HG03521 (cell line): Measurements from ENCODE around the gene COL23A1.
"Not testable (repeated sequence)": the region's sequence is repeated elsewhere in the genome, so short reads cannot be mapped to it uniquely, and the experiment has no call there.

Experiments
- ATAC-seq: cut with Tn5 transposase; IDR thresholded peaks from one replicate; pipeline ENCODE4 v1.9.1; 2021; ENCODE audit warnings: mild to moderate bottlenecking, moderate library complexity; ENCODE audit not compliant: unreplicated experiment

Gene COL23A1

DNA sequence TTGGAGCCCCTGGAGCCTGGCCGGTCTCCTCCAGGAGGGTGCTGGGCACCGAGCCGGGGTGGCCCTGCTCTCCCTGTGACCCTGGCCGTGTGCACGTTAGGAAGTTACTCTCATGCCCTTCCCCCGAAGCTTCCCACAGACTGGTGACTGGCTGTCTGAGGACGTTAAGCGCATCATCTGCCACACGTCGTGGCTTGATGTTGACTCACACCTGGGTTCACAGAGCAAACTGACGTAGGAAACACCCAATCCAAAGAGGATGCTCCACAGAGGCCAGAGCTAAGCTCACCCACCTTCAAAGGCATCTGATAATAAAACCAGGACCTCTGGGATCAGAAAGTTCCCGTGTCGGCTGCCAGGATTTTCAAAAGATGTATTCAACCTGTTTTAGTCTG is 204.7 kb downstream of the COL23A1 start:
- no peak for ATAC-seq

DNA sequence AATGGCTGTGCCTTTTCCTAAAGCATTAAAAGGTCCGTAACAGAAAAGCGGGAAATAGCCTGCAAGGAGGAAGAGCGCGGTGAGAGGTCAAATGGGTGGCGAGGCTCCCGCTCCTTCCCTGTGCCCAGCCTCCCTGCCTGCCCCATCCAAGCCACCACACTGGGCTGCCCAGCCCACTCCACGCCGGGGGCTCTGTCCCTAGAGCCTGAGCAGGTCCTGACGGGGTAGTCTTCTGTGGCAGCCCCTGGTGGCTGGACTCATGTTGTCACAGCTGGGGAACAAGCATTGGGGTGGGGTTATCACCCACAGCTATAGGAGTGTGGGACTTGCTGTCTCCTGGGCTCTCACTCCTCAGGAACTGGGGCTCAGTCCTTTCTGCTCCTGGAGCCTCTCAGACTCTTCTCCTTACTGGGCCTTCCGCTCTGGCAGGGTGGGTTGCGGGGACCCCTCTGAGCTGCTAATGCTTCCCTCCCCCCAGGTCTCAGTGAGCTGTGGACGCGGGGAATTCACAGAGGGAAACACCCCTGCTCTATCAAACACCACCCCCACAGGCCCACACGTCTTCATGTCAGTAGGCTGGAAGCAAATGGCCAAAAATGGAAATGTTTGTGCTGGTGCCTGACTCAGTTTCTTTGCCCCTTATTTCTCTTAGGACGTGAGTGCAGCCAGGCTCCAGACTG is 205.2 kb downstream of the COL23A1 start:
- no peak for ATAC-seq

DNA sequence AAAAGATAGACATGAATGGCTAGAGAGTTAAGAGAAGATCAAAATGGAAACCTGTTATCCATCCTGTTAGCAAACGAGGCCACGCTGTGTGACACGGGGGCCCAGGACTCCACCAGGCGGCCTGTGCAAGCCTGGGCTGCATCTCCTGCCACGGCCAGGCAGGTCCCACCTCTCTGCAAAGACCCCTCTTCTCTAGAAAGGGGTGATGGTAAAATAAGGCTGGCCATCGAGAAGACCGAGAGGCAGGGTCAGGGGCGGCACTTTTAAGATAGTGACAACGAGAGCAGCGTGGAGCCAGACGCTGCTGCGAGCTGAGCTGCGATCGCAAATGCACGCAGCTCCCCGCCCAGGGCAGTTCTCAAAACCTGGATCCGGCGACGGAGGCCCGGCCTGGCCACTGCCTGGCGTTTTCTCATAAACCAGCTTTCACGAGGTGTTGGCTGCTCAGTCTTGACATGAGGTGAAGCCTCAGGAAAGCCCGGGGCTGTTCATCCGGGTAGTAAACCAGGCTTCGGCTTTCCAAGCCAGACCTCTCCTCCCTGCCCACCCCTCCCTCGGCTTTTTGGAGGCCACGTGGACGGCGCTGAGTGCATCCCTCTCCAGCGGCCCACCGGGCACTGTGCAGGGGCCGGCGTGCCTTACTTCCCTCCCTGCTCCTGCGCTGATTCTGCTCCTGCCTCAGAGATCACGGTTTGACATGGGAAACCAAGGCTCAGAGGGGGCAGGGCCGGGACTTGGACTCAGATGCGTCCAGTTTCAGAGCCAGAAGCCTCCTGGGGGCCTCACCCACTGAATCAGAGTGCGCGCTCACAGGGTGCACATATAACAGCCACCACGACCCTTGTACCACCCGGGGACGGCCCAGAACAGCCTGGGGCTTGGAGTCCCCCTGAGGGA is 206.0 kb downstream of the COL23A1 start:
- no peak for ATAC-seq

DNA sequence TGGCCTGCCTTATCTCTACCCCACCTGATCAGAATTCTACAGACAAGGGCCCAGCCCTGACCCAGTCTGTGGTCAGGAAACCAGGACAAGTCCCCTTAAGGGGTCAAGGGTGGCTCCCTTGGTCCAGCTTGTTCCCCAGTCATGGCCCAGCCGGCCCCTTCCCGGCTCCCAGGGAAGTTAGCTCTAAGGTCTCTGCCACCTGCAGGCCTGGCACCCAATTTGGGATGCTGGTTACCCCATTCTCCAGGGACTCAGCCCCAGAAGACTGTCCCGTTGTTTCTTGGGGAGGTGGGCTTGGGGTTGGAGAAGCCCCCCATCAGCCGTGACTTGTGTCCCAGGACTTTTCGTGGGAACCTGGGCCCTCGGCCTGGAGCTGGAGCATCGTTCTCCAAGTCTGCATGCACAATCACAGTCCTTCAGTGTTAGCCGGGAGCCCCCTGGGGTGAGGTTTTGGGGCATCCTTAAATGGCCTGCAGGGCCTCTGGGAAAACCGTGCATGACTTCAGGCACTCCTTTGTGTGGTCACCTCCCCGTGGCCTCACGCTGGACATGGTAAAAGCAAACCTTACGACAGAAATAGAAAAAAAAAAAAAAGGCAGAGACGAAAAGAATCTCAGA is 206.8 kb downstream of the COL23A1 start:
- ATAC-seq: no peak

DNA sequence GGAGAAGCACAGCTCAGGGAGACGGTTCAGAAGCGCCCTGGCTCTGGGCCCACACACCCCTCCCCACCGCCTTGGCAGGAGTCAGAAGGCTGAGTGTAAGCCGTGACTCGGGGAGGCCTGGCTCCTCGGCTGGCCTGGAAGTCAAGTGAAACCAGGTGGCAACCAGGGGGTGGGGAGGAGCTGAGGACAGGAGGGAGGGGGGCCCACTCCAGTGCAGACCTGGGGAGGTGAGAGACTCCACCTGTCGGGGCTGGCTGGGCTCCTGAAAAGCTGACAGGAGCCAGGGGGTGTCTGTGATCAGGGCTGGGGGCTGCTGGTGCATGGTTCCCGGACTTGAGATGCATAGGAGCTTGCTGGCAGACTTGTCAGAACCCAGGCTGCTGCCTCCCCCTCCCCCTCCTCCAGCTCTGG is 207.4 kb downstream of the COL23A1 start:
- ATAC-seq: no peak

DNA sequence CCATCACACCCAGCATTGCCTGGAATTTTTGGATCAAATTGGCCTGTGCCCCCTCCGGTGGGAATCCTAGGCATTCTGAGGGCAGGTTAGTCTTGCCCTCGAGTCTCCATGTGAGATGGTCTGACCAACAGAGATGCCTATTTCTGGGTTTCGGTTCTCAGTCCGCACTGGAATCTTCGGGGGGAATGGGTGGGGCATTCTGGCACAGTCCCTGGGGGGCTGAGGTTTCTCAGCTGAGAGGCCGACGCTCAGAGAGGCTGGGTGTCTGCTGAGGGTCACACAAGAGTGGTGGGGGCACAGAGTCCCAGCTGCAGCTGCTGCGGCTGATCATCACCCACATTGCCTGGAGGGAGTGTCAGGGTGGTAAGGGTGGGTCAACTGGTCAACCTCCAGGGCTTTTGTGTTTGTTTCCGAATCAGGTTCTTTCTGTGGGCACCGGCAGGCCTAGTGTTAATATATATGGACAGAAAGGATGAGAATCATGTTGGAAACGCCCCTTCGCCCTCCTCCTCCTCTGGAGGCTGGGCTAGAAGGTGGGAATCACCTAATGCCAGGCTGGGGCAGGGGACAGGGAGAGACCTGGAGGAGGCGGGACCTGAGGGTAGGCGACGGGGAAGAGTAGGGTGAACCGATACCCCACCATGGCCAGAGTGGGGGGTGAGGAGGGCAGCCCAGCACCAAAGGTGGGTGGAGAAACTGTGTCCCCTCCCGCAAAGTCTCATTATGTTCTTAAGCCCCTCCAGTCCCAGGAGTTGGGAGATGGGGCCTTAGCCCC is 208.1 kb downstream of the COL23A1 start:
- ATAC-seq: no peak

DNA sequence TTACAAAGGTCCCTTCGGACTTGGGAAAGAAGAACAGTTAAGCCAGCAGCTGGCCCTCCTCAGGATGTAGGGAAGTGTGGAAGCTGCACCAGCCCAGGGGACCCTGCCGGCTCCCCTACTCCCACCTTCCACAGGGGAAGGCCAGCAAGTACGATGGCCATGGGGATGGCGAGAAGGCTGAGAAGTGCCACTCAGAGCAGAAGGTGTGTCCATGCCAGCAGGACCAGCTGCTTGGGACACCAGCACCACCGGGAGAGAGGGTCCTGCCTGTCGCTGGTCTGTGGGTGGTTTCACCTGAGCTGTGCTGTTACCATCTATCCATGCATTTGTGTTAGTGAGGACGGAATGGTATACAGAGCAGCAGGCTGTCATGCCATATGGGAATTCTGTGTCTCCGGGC is 209.0 kb downstream of the COL23A1 start:
- ATAC-seq: no peak

DNA sequence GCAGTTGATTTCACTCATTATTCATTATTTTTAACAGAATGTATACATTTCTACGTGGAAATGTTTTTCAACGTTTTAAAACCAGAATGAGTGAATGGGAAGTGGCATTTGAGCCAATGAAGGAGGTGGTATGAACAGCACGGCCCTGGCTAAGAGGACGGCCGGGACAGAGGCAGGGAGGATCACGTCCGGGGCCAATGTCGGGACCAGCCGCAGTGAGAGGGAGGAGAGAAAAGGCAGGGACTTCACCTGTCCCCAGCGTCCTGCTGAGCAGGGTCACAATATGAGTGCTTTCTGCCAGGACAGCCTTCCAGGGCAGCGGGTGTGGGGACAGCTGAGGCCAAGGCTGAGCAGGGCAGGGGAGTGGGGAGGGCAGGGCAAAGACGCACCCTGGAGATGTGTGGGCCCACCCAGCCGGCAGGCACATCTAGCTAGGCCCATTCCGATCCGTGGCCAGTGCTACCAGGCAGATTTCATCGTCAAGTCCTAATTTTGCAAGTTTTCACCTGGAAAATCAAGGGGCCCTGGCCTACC is 209.6 kb downstream of the COL23A1 start:
- no peak for ATAC-seq

DNA sequence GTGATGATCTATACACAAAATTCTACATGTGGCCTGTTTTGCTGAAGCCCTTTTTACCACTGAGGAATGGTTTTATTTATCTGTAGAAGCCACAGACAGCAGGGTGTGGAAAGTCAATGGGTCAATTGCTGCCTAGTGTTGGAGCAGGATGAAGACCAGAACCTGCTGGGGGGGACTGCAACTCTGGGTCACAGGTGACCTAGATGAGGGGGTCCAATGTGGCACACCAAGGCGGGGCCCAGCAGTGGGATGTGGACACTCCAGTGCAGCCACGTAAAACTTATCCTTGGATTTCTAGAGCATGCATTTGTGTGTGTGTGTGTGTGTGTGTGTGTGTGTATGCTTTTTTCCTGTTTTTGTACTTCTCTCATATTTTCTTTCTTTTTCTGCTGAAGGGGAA is 210.1 kb downstream of the COL23A1 start:
- ATAC-seq: no peak

DNA sequence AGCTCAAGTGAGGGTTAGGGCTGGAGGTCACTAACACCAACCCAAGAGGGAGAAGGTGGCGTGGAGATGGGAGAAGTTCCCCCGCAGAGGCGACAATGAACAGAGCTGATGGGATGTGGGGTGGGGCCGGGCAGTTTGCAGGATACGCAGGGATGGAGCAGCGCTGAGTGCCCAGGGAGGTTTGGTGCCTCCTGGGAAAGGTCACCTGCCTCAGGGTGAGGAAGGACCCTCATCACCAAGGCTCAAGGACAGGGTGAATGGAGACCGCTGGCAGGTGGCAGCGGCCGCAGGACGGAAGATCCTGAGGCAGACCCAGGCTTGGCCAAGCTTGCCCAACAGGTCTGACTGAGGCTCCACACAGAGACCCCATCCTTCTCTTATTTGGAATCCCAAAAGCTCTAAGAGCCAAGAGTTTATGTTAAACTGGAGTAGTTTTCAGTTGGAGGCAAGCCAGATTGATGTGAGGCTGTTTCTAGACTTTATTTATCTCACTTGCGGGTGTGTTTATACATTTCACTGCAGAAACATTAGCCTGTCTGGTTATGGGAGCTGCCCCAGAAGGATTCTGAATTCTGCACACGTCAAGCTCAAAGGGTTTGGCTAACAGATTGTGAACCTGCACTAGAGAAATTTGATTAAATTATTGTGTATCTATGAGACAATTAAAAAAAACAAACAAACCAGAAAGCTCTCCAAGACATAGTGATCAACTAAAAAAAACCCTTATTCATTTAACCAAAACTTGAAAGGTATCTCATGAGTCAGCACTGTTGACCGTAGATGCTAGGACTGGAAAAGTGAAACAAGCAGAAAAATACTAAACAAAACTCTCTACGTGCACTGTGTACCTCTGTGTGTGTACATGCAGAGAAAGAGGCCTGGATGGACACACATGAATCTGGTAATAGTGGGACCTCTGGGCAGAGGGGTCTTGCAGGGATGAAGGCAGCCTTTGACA is 211.4 kb downstream of the COL23A1 start:
- ATAC-seq: no peak

DNA sequence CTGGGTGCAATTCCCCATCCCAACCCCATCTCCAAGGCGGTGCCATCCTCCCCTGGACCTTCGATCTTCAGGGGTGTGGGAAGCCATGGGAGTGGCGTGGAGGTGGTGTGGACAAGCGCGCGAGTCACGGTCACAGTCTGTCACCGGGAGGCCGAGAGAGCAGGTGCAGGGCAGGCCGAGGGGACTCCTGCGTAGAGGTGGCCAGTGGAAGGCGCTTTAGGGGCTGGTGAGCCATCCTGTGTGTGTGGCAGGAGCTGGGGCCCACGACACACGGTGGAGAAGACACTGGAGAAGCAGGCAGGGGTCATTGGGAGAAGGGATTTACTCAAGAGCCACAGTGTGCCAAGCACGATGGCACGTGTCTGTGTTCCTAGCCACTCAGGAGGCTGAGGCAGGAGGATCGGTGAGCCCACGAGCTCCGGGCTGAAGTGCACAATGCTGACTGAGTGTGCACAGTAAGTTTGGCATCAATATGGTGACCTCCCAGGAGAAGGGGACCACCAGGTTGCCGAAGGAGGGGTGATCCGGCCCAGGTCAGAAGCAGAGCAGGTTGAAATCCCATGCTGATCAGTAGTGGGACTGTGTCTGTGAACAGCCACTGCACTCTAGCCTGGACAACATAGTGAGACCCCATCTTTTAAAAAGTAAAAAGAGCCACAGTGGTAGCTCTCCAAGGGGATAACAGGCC is 212.5 kb downstream of the COL23A1 start:
- ATAC-seq: no peak

DNA sequence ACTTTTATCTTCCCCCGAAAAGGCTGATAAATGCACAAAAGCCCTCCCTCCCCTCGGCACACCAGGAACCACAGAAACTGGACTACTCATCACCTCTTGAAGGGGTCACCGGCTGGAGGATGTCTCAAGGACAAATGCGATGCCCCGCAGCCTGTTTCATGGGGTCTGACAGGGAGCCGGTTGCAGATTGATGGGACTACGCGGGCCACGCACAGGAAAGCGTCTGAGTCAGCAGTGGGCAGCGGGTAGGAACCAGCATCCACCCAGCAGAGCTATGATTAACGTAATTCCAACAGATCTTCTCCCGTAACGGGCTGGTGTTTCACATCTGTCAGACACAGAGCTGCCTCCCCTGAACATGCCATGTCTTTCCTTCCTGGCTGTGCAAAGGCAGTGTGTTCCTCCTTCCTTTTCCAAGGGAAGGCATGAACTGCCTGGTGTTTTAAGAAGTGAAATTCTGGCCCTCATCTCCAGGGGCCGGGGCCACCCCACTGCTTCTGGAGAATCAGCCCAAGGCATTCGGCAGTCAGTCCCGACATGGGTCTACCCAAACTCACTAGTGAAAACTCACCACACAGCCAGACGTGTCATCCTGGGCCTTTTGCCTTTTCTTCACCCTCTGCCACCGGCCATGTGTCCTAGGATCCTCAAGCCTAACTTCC is 213.1 kb downstream of the COL23A1 start:
- ATAC-seq: no peak

DNA sequence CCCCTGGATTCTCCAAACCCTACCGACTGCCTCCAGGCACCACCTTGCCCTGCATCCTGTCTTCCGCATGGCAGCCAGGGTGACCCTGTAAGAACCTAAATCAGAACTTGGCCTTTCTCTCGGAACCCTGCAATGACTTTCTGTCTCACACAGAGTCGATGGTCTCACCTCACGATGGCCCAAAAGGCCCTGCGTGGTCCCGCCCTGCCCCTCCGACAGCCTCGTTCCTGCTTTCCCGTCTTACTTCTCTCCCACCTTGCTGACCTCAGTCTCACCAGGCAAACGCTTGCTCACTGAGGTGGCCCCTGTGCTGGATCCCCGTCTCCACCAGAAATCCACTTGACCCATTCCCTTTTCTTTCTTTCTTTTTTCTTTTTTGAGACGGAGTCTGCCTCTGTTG is 214.8 kb downstream of the COL23A1 start:
- no peak for ATAC-seq

DNA sequence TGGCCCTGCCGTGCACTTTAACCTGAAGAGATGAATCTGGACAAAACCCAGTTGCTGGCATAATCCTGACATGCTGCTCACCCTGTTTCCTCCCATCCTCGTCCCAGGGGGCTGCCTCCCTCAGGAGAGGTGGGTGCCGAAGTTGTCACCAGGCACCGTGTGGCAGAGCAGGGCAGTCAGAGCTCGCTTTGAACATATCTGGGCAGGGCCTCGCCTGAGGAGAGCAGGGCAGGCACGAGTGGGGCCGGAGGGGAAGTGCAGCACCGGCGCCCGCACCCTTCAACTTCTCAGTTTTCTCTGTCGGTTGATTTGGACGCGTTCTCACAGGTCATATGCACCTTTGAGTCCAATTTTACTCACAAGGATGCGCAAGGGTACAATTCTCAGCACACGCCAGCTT is 216.5 kb downstream of the COL23A1 start:
- ATAC-seq: no peak

DNA sequence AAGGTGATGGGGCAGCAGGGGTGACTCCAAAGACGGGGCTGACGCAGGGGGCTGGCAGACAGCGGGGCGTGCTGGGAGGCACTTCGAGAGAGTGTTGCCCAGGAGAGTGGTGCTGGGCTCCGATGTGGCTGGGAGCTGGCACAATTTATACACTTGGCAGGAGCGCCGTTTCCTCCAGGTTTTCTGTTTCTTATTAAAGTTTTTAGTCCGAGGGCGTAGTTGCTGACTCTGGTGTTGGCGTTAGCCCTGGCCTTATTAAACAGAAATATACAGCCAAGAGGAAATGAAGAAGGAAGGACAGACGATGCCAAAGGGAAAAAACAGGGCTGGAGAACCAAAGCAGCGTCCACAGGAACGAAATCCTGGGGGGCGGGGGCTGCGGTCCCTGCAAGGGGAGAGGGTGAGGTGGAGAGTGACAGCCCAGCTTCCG is 218.0 kb downstream of the COL23A1 start:
- no peak for ATAC-seq

DNA sequence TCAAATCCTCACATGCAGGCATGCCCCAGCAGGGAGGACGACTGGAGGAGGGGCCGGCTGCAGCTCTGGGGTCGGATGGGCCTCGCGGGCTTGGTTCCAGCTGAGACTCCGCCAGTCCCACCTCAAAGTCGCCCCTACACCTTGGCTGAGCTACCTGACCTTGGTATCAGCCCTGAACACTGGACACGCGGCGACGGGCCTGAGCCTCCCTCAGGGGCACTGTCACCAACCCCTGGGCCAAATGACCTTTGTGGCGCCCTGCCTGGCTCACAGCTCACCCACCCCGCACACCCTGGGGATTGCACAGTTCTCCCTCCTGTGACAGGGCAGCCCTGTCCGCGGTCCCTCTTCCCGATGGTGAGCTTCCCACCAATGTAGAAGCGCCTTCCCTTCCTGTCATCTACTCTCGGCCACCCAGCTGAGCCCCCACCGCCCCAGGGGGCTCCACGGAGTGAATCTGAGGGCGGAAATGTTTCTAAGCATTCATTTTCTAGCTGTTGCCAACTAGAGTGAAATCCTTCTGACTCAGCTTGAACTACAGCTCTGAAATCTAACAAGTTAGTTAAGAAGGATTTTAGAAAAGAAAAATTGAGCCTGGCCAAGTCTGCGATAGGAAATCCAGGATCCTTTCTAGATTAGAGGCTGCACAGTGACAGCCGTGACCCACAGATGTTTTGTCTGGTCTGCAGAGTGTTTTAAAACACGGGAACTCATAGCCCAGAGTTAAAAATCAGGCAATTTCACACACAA is 218.7 kb downstream of the COL23A1 start:
- ATAC-seq: no peak

DNA sequence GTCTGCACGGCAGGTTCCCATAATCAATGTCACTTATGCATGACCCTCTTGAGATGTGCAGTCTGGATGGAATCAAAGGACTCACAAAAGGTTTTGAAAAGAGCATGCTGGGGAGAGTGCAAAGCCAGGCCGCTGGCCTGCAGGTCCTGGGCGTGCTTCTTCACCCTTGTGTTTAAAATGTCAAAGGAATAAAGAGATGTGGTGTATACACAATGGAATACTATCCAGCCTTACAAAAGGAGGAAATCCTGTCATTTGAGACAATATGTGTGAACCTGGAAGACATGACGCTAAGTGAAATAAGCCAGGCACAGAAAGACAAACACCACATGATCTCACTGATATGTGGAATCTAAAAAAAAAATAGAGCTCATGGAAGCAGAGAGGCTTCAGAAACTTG is 220.1 kb downstream of the COL23A1 start:
- ATAC-seq: no peak

DNA sequence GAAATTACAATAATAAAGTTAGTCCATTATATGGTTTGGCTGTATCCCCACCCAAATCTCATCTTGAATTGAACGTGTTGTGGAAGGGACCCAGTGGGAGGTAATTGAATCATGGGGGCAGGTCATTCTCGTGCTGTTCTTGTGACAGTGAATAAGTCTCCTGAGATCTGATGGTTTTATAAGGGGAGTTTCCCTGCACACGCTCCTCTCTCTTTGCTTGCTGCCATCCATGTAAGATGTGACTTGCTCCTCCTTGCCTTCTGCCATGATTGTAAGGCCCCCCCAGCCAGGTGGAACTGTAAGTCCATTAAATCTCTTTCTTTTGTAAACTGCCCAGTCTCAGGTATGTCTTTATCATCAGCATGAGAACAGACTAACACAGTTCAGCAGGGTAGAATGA is 220.7 kb downstream of the COL23A1 start:
- not testable (repeated sequence) for ATAC-seq
